OCI-LY7 (cell line): ENCODE measurements around the gene SLC12A8. TPM values are rescaled to one million over a fixed set of nuclear protein-coding genes. Genes with fewer than 3 reads are reported as not detected.

Experiments
- BruUV-seq: library from RNA; stranded (reverse); fragments of 400-500 nt; replicated peaks from 2 replicates; lab custom pipeline; 2021; lab: Mats Ljungman, UMichigan
- CTCF ChIA-PET: fragments of 300-600 bp; sonication (Branson Sonifier 250); formaldehyde crosslinking; loops from one replicate; lab custom pipeline; 2022; ENCODE audit warnings: antibody characterized with exemption; ENCODE audit not compliant: unreplicated experiment; lab: Charles Lee
- POLR2A ChIA-PET: fragments of 300-600 bp; sonication (Branson Sonifier 250); formaldehyde crosslinking; loops from one replicate; lab custom pipeline; 2022; ENCODE audit warnings: antibody characterized with exemption; lab: Charles Lee
- DNase-seq: peaks from one replicate; pipeline ENCODE4 v3.0.0-alpha.2; 2015; ENCODE audit warnings: low spot score
- H2AFZ ChIP-seq: fragments of 200-600 bp; sonication (generic), shearing (Covaris generic); 2 replicates; pipeline ENCODE4 v1.6.1; 2014; ENCODE audit warnings: mild to moderate bottlenecking, antibody characterized with exemption, low read length, moderate library complexity
- H3K27ac ChIP-seq: fragments of 200-600 bp; sonication (generic); 2 replicates; pipeline ENCODE4 v1.5.1; 2014; ENCODE audit warnings: mixed run types, low read depth, mild to moderate bottlenecking, moderate library complexity, low read length, inconsistent platforms; ENCODE audit not compliant: poor library complexity, severe bottlenecking
- H3K36me3 ChIP-seq: fragments of 200-600 bp; sonication (generic); 2 replicates; pipeline ENCODE4 v1.6.1; 2014; ENCODE audit warnings: mild to moderate bottlenecking, antibody characterized with exemption, low read length, moderate library complexity, mixed read lengths; ENCODE audit not compliant: insufficient read depth
- H3K4me1 ChIP-seq: fragments of 200-600 bp; sonication (generic); 2 replicates; pipeline ENCODE4 v1.5.1; 2014; ENCODE audit warnings: mild to moderate bottlenecking, low read length; ENCODE audit not compliant: insufficient read depth, poor library complexity, severe bottlenecking
- H3K4me2 ChIP-seq: fragments of 200-600 bp; sonication (generic); 2 replicates; pipeline ENCODE4 v1.6.1; 2014; ENCODE audit warnings: mild to moderate bottlenecking, low read length
- H3K4me3 ChIP-seq: fragments of 200-600 bp; sonication (generic); 2 replicates; pipeline ENCODE4 v1.5.1; 2014; ENCODE audit warnings: mild to moderate bottlenecking, low read depth, low read length; ENCODE audit not compliant: poor library complexity, severe bottlenecking
- H3K79me2 ChIP-seq: fragments of 200-600 bp; sonication (generic); 2 replicates; pipeline ENCODE4 v1.6.1; 2016; ENCODE audit warnings: low read depth, mild to moderate bottlenecking, low read length, moderate library complexity, mixed read lengths; ENCODE audit not compliant: insufficient read depth
- H3K9me2 ChIP-seq: fragments of 200-600 bp; sonication (generic); 2 replicates; pipeline ENCODE4 v1.6.1; 2016; ENCODE audit warnings: mild to moderate bottlenecking, low read length, mixed read lengths; ENCODE audit not compliant: insufficient read depth
- H3K9me3 ChIP-seq: fragments of 200-600 bp; sonication (generic); 2 replicates; pipeline ENCODE4 v1.6.1; 2014; ENCODE audit warnings: mild to moderate bottlenecking, mixed run types, low read length, mixed read lengths
- H4K20me1 ChIP-seq: fragments of 200-600 bp; sonication (generic); 2 replicates; pipeline ENCODE4 v1.6.1; 2014; ENCODE audit warnings: mild to moderate bottlenecking, antibody characterized with exemption, low read length, moderate library complexity, mixed read lengths; ENCODE audit not compliant: insufficient read depth
- EZH2phosphoT487 ChIP-seq: fragments of 200-600 bp; sonication (generic); IDR thresholded peaks from 2 replicates; pipeline ENCODE4 v1.6.1; 2018; ENCODE audit warnings: low read depth, borderline replicate concordance, mild to moderate bottlenecking, mixed run types, antibody characterized with exemption, low read length, moderate library complexity, mixed read lengths
- intact Hi-C: fragments of 100-400 bp; cut with micrococcal nuclease; formaldehyde crosslinking; loops from one replicate; pipeline ENCODE4 v1.10.0; 2022; ENCODE audit not compliant: unreplicated experiment
- total RNA-seq, 2 experiments: library from RNA; depleted of rRNA in 1 of 2; stranded (reverse); fragments of >200 nt in 1 of 2; shearing (Covaris generic) in 1 of 2; gene quantifications; 2 replicates each; pipeline ENCODE4 v1.2.3, GENCODE V29; 2014 to 2022
- TF ChIP-seq, protein P1 (sequence below): fragments of 200-600 bp; sonication (generic); conservative IDR thresholded peaks from 2 replicates; pipeline ENCODE4 v1.5.1; 2014; ENCODE audit warnings: mild to moderate bottlenecking, antibody characterized with exemption, low read length, moderate library complexity, mixed read lengths

Gene SLC12A8
- total RNA-seq, 2 experiments from 2014 or later = 0.84 to 1.0 TPM

DNA sequence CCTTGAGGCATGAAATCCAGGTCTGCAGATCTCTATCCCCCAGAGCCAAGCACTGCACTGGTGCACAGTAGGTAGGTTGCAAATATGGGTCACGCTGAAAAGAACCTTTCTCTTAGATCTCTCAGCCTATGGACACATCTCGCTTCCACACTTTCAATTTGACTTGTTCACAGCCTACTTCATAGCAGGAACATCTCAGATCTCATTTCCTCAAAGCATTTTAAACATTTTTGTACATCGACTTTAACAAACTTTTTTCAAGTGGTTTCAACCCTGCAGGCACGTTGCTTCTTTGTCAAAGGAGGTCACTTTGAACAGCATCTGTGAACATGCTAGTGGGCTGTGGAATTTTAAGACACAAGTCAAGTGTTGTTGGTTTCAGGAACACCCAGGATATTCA, 76.0 kb downstream of the SLC12A8 start:
- intact Hi-C loops = no loop called here

DNA sequence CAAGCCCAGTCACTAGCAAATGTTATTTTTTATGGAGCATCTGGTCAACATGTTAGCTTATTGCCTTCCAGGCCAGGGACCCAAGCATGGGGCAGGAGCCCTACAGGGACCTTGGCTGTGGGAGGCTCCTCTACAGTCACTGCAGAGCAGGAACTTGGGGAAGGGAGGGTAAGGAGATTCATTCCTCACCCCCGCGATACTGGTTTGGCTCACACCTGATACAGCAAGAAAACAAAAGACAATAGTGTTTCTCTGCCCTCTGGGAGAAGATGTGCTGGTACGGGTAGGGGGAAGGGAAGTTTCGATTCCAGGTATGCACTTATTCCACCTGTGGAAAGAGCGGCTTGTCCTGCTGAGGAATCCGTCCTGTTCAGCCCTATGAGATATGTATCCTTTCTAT, 77.6 kb downstream of the SLC12A8 start:
- ChIA-PET POLR2A (no interaction called here), CTCF (interaction anchor here (1.4 kb wide), 1 partner anchor 234 kb away, joined by 3 read pairs; no protein-coding TSS in a partner anchor)
- H3K36me3 ChIP-seq = no peaks in the 10 kb centered on the region
- no peak overlapping the region for H3K4me3 ChIP-seq
- H3K79me2 ChIP-seq = no peaks in the 10 kb centered on the region
- BruUV-seq = no TSS peak
- H3K9me2 ChIP-seq = no peaks in the 10 kb centered on the region
- H3K27ac ChIP-seq = no peak overlapping the region
- no peak overlapping the region for H3K4me2 ChIP-seq
- H2AFZ ChIP-seq = no peak overlapping the region
- no peak for DNase-seq
- no peak for TF ChIP-seq EZH2phosphoT487
- TF ChIP-seq, protein P1, sequence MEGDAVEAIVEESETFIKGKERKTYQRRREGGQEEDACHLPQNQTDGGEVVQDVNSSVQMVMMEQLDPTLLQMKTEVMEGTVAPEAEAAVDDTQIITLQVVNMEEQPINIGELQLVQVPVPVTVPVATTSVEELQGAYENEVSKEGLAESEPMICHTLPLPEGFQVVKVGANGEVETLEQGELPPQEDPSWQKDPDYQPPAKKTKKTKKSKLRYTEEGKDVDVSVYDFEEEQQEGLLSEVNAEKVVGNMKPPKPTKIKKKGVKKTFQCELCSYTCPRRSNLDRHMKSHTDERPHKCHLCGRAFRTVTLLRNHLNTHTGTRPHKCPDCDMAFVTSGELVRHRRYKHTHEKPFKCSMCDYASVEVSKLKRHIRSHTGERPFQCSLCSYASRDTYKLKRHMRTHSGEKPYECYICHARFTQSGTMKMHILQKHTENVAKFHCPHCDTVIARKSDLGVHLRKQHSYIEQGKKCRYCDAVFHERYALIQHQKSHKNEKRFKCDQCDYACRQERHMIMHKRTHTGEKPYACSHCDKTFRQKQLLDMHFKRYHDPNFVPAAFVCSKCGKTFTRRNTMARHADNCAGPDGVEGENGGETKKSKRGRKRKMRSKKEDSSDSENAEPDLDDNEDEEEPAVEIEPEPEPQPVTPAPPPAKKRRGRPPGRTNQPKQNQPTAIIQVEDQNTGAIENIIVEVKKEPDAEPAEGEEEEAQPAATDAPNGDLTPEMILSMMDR = no peak
- H3K4me1 ChIP-seq = peaks cover 10% of the 10 kb centered on the region
- no peaks in the 10 kb centered on the region for H4K20me1 ChIP-seq
- H3K9me3 ChIP-seq = no peaks in the 10 kb centered on the region
- intact Hi-C loops = no loop called here

More for the DNA sequence above, 76.0 kb downstream of the SLC12A8 start:
- Histone ChIP-seq H3K4me2 (no peak overlapping the region), H3K27ac (no peak overlapping the region), H4K20me1 (no peaks in the 10 kb centered on the region), H3K9me2 (no peaks in the 10 kb centered on the region), H3K4me3 (no peak overlapping the region), H3K9me3 (no peaks in the 10 kb centered on the region), H2AFZ (no peak overlapping the region), H3K79me2 (no peaks in the 10 kb centered on the region), H3K4me1 (peaks cover 10% of the 10 kb centered on the region), H3K36me3 (no peaks in the 10 kb centered on the region)
- no peak for TF ChIP-seq EZH2phosphoT487
- TF ChIP-seq, protein P1 = no peak
- POLR2A ChIA-PET = no interaction called here
- no peak for DNase-seq
- CTCF ChIA-PET = no interaction called here
- no TSS peak for BruUV-seq

DNA sequence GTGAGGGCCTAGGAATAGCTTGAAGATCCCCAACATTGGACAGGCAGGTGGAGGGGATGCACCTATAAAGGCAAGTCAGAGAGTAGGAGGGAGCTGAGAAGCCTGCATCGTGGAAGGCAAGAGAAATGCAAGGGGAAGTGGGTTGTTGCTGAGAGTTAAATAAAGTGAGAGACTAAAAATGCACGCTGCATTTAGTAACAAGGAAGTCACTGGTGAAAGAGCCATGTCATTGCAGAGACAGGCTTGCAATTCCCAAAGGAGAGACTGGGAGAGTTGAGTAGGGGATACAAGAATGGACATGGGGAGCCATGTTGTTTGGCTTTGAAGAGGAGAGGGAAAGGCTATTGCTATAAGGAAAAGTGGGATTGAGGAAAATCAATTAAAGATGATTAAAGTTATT, 79.7 kb downstream of the SLC12A8 start:
- Histone ChIP-seq H3K36me3 (no peaks in the 10 kb centered on the region), H3K27ac (no peak overlapping the region), H3K4me2 (peak overlapping the region; percentile 50), H3K9me2 (no peaks in the 10 kb centered on the region), H4K20me1 (no peaks in the 10 kb centered on the region), H3K4me3 (no peak overlapping the region), H3K4me1 (peaks cover 10% of the 10 kb centered on the region), H3K9me3 (no peaks in the 10 kb centered on the region), H3K79me2 (no peaks in the 10 kb centered on the region), H2AFZ (peak overlapping the region; percentile 62)
- peak; percentile 31 for DNase-seq
- intact Hi-C loops = no loop called here
- TF ChIP-seq, protein P1 = no peak
- TF ChIP-seq EZH2phosphoT487 = no peak
- ChIA-PET CTCF (no interaction called here), POLR2A (interaction anchor here (0.7 to 1.2 kb wide), 2 partner anchors 23 to 372 kb away, joined by 3 to 4 read pairs; no protein-coding TSS in a partner anchor)
- BruUV-seq = no TSS peak
